ENCODE data around the gene TNFSF18.
"Not testable (repeated sequence)": the region's sequence is repeated elsewhere in the genome, so short reads cannot be mapped to it uniquely, and the experiment has no call there.

TNFSF18 gene

GRCh38 chr1:173050865-173051264 is at the start of gene TNFSF18:
TSS of gene TNFSF18 (minus strand) at chr1:173050941. CDS start at chr1:173050896, 45 bp downstream.
- no peak for DNase-seq (ENCODE audit: low read depth in 3 of 3)

- no peak for DNase-seq (ENCODE audit: low read depth in 3 of 3)
Observed at GRCh38 chr1:173099166-173099565, 48.4 kb upstream of the TNFSF18 start.

- DNase-seq (ENCODE audit: low read depth in 3 of 3): no peak
Observed at GRCh38 chr1:173098117-173098516, 47.4 kb upstream of the TNFSF18 start.

GRCh38 chr1:173097001-173097400 is 46.3 kb upstream of the TNFSF18 start:
- DNase-seq (ENCODE audit: low read depth in 3 of 3): no peak

GRCh38 chr1:173095632-173096031 is 44.9 kb upstream of the TNFSF18 start:
- DNase-seq (ENCODE audit: low read depth in 3 of 3): no peak

GRCh38 chr1:173094541-173094940 is 43.8 kb upstream of the TNFSF18 start:
- no peak for DNase-seq (ENCODE audit: low read depth in 3 of 3)

GRCh38 chr1:173093691-173094445 is 43.1 kb upstream of the TNFSF18 start:
- DNase-seq (ENCODE audit: low read depth in 3 of 3): no peak

- DNase-seq (ENCODE audit: low read depth in 3 of 3): no peak
Observed at GRCh38 chr1:173084292-173084691, 33.6 kb upstream of the TNFSF18 start.

- DNase-seq (ENCODE audit: low read depth in 3 of 3): no peak
Observed at GRCh38 chr1:173082913-173083312, 32.2 kb upstream of the TNFSF18 start.

GRCh38 chr1:173074217-173074616 is 23.5 kb upstream of the TNFSF18 start:
- DNase-seq (ENCODE audit: low read depth in 3 of 3): not testable (repeated sequence)

GRCh38 chr1:173064011-173064410 is 13.3 kb upstream of the TNFSF18 start:
- DNase-seq (ENCODE audit: low read depth in 3 of 3): no peak

- DNase-seq (ENCODE audit: low read depth in 3 of 3): no peak
Observed at GRCh38 chr1:173063171-173063570, 12.4 kb upstream of the TNFSF18 start.

- DNase-seq (ENCODE audit: low read depth in 3 of 3): no peak
Observed at GRCh38 chr1:173062150-173062938, 11.6 kb upstream of the TNFSF18 start.

GRCh38 chr1:173058556-173058955 is 7.8 kb upstream of the TNFSF18 start:
- no peak for DNase-seq (ENCODE audit: low read depth in 3 of 3)

- DNase-seq (ENCODE audit: low read depth in 3 of 3): no peak
Observed at GRCh38 chr1:173057984-173058383, 7.2 kb upstream of the TNFSF18 start.

GRCh38 chr1:173056365-173056764 is 5.6 kb upstream of the TNFSF18 start:
- DNase-seq (ENCODE audit: low read depth in 3 of 3): no peak

GRCh38 chr1:173052681-173053196 is 2.0 kb upstream of the TNFSF18 start:
- no peak for DNase-seq (ENCODE audit: low read depth in 3 of 3)

- DNase-seq (ENCODE audit: low read depth in 3 of 3): no peak
Observed at GRCh38 chr1:173049322-173049633, 1.5 kb downstream of the TNFSF18 start.

- DNase-seq (ENCODE audit: low read depth in 3 of 3): no peak
Observed at GRCh38 chr1:173048621-173049321, 2.0 kb downstream of the TNFSF18 start.

GRCh38 chr1:173044656-173045055 is 6.1 kb downstream of the TNFSF18 start:
- DNase-seq (ENCODE audit: low read depth in 3 of 3): no peak

- DNase-seq (ENCODE audit: low read depth in 3 of 3): no peak
Observed at GRCh38 chr1:173043253-173043652, 7.5 kb downstream of the TNFSF18 start.

- DNase-seq (ENCODE audit: low read depth in 3 of 3): no peak
Observed at GRCh38 chr1:173042806-173043205, 7.9 kb downstream of the TNFSF18 start.
